PC-3 (cell line): ENCODE measurements around the gene CTXN2. TPM values are rescaled to one million over a fixed set of nuclear protein-coding genes. Genes with fewer than 3 reads are reported as not detected.
A peak's percentile ranks its signal among the peaks of the same experiment; 100 is the strongest.

Experiments used
- ATAC-seq: fragments of 200-7000 bp; cut with Tn5 transposase; 2 replicates; pipeline ENCODE4 v1.9.1; 2020; ENCODE audit warnings: mild to moderate bottlenecking, moderate library complexity
- BruUV-seq: library from RNA; stranded (reverse); fragments of 400-500 nt; replicated peaks from 2 replicates; lab custom pipeline; 2021; lab: Mats Ljungman, UMichigan
- CTCF ChIA-PET: fragments of 300-600 bp; sonication (Branson Sonifier 250); formaldehyde crosslinking; loops from one replicate; lab custom pipeline; 2022; ENCODE audit warnings: antibody characterized with exemption; lab: Charles Lee
- POLR2A ChIA-PET: fragments of 300-600 bp; sonication (Branson Sonifier 250); formaldehyde crosslinking; loops from one replicate; lab custom pipeline; 2022; ENCODE audit warnings: antibody characterized with exemption; ENCODE audit not compliant: unreplicated experiment; lab: Charles Lee
- DNase-seq: peaks from one replicate; pipeline ENCODE4 v3.0.0-alpha.2; 2015
- H2AFZ ChIP-seq: fragments of 300-600 bp; sonication (generic); 2 replicates; pipeline ENCODE4 v1.6.0; 2016; ENCODE audit warnings: antibody characterized with exemption, low read length
- H3F3A ChIP-seq: fragments of 300-600 bp; sonication (generic); one replicate; pipeline ENCODE4 v1.6.0; 2017; ENCODE audit warnings: antibody characterized with exemption, low read length, control low read depth, mild to moderate bottlenecking; ENCODE audit not compliant: unreplicated experiment
- H3K27ac ChIP-seq: fragments of 300-600 bp; sonication (generic); 2 replicates; pipeline ENCODE4 v1.5.1; 2016; ENCODE audit warnings: mild to moderate bottlenecking, low read length
- H3K27me3 ChIP-seq: fragments of 300-600 bp; sonication (generic); 2 replicates; pipeline ENCODE4 v1.6.1; 2016; ENCODE audit warnings: low read length, mixed read lengths
- H3K36me3 ChIP-seq: fragments of 300-600 bp; sonication (generic); 2 replicates; pipeline ENCODE4 v1.6.1; 2016; ENCODE audit warnings: low read depth, mixed run types, low read length, mixed read lengths
- H3K4me1 ChIP-seq: fragments of 300-600 bp; sonication (generic); 2 replicates; pipeline ENCODE4 v1.5.1; 2016; ENCODE audit warnings: low read length; ENCODE audit not compliant: insufficient read depth
- H3K4me2 ChIP-seq: fragments of 300-600 bp; sonication (generic); 2 replicates; pipeline ENCODE4 v1.6.0; 2016; ENCODE audit warnings: low read length
- H3K4me3 ChIP-seq: fragments of 300-600 bp; sonication (generic); 2 replicates; pipeline ENCODE4 v1.5.1; 2016; ENCODE audit warnings: mild to moderate bottlenecking, low read length, mixed read lengths
- H3K79me2 ChIP-seq: fragments of 300-600 bp; sonication (generic); 2 replicates; pipeline ENCODE4 v1.6.1; 2017; ENCODE audit warnings: low read length, mixed read lengths
- H3K9ac ChIP-seq: fragments of 300-600 bp; sonication (generic); 2 replicates; pipeline ENCODE4 v1.6.0; 2016; ENCODE audit warnings: mild to moderate bottlenecking, low read length
- H3K9me2 ChIP-seq: fragments of 300-600 bp; sonication (generic); replicated peaks from 2 replicates; pipeline ENCODE4 v1.6.1; 2016; ENCODE audit warnings: mixed run types, low read length, mixed read lengths
- H3K9me3 ChIP-seq: fragments of 300-600 bp; sonication (generic); 2 replicates; pipeline ENCODE4 v1.6.1; 2016; ENCODE audit warnings: low read length, mixed read lengths
- H4K20me1 ChIP-seq: fragments of 300-600 bp; sonication (generic); 2 replicates; pipeline ENCODE4 v1.6.1; 2016; ENCODE audit warnings: low read length, mixed read lengths
- CTCF ChIP-seq: fragments of 300-600 bp; sonication (generic); conservative IDR thresholded peaks from 2 replicates; pipeline ENCODE4 v1.5.1; 2017; ENCODE audit warnings: antibody characterized with exemption, low read depth, mild to moderate bottlenecking, low read length
- EZH2 ChIP-seq: fragments of 300-600 bp; sonication (generic); IDR thresholded peaks from one replicate; pipeline ENCODE4 v1.6.1; 2017; ENCODE audit warnings: antibody characterized with exemption, mild to moderate bottlenecking, low read length; ENCODE audit not compliant: unreplicated experiment
- EZH2phosphoT487 ChIP-seq: fragments of 300-600 bp; sonication (generic); IDR thresholded peaks from 2 replicates; pipeline ENCODE4 v1.6.1; 2018; ENCODE audit warnings: mild to moderate bottlenecking, antibody characterized with exemption, low read length, borderline replicate concordance
- intact Hi-C: fragments of 100-400 bp; cut with micrococcal nuclease; formaldehyde crosslinking; loops from 2 replicates; pipeline ENCODE4 v1.9.0; 2023
- total RNA-seq: library from RNA; depleted of rRNA; stranded (reverse); fragments of >200 nt; gene quantifications from 2 replicates; pipeline ENCODE4 v1.2.3, GENCODE V29; 2014

Gene CTXN2
- total RNA-seq, 1 experiment from 2014 or later: not detected

- ChIA-PET CTCF (no interaction called here), POLR2A (no interaction called here)
- BruUV-seq: no TSS peak
- no peak for TF ChIP-seq EZH2
- no peak for TF ChIP-seq CTCF
- no peak for TF ChIP-seq EZH2phosphoT487
- no peaks in the 10 kb centered on the region for H4K20me1 ChIP-seq
- H3K27ac ChIP-seq: no peak overlapping the region
- no peaks in the 10 kb centered on the region for H3F3A ChIP-seq
- peak overlapping the region; percentile 71 for H3K4me3 ChIP-seq
- H2AFZ ChIP-seq: peak overlapping the region; percentile 92
- no peaks in the 10 kb centered on the region for H3K27me3 ChIP-seq
- ATAC-seq: peak; percentile 80
- peaks cover 7% of the 10 kb centered on the region; the same call in 1 of the 2 replicates for H3K4me1 ChIP-seq
- DNase-seq: peak; percentile 42
- intact Hi-C loops: no loop called here
- no peaks in the 10 kb centered on the region for H3K9me2 ChIP-seq
- H3K79me2 ChIP-seq: peaks cover 29% of the 10 kb centered on the region
- H3K36me3 ChIP-seq: no peaks in the 10 kb centered on the region
- H3K9me3 ChIP-seq: no peaks in the 10 kb centered on the region
- peak overlapping the region; percentile 57; the same call in 1 of the 2 replicates for H3K9ac ChIP-seq
- H3K4me2 ChIP-seq: peak overlapping the region; percentile 84
Measured at GRCh38 chr15:48177383-48177765, 14.1 kb upstream of the CTXN2 start.

- Histone ChIP-seq H3F3A (no peaks in the 10 kb centered on the region), H3K9me2 (no peaks in the 10 kb centered on the region), H3K36me3 (no peaks in the 10 kb centered on the region), H3K9me3 (no peaks in the 10 kb centered on the region), H3K27me3 (no peaks in the 10 kb centered on the region), H3K79me2 (peaks cover 25% of the 10 kb centered on the region), H4K20me1 (no peaks in the 10 kb centered on the region), H3K4me1 (peaks cover 7% of the 10 kb centered on the region; the same call in 1 of the 2 replicates), H3K9ac (peak within 1 kb of the TSS; percentile 57), H2AFZ (peak within 1 kb of the TSS; percentile 92), H3K4me3 (peak within 1 kb of the TSS; percentile 71), H3K27ac (no peak within 1 kb of the TSS), H3K4me2 (peak within 1 kb of the TSS; percentile 84)
- POLR2A ChIA-PET: no interaction called here
- ATAC-seq (peak; percentile 81), DNase-seq (peak; percentile 50)
- intact Hi-C loops: no loop called here
- no TSS peak for BruUV-seq
- CTCF ChIA-PET: no interaction called here
- TF ChIP-seq EZH2phosphoT487: no peak
- no peak for TF ChIP-seq CTCF
- no peak for TF ChIP-seq EZH2
Measured at GRCh38 chr15:48177766-48178647, 13.5 kb upstream of the CTXN2 start, which contains the start of gene MYEF2. Gene MYEF2 (minus strand): TSS chr15:48178295. CDS start chr15:48178237, 58 bp downstream.

GRCh38 chr15:48178648-48178931, 12.9 kb upstream of the CTXN2 start:
- Histone ChIP-seq H3K4me1 (peaks cover 7% of the 10 kb centered on the region; the same call in 1 of the 2 replicates), H3K36me3 (no peaks in the 10 kb centered on the region), H4K20me1 (no peaks in the 10 kb centered on the region), H3K9me2 (no peaks in the 10 kb centered on the region), H2AFZ (peak overlapping the region; percentile 92), H3K27ac (no peak overlapping the region), H3K79me2 (peaks cover 19% of the 10 kb centered on the region), H3K9me3 (no peaks in the 10 kb centered on the region), H3K4me3 (peak overlapping the region; percentile 71), H3F3A (no peaks in the 10 kb centered on the region), H3K27me3 (no peaks in the 10 kb centered on the region), H3K9ac (no peak overlapping the region), H3K4me2 (peak overlapping the region; percentile 84)
- BruUV-seq: no TSS peak
- POLR2A ChIA-PET: no interaction called here
- CTCF ChIA-PET: no interaction called here
- ATAC-seq (no peak), DNase-seq (no peak)
- TF ChIP-seq EZH2 (no peak), CTCF (no peak), EZH2phosphoT487 (no peak)
- intact Hi-C loops: no loop called here
